Neural cell (in vitro differentiated cells): ENCODE data around the gene PTPRS.

Experiments used
- CTCF ChIP-seq: fragments of 450-650 bp; IDR thresholded peaks from 2 replicates; pipeline ENCODE4 v1.5.1; 2014; ENCODE audit warnings: antibody characterized with exemption, mild to moderate bottlenecking, moderate library complexity; ENCODE audit not compliant: poor library complexity, severe bottlenecking
- EZH2 ChIP-seq: fragments of 200-600, 300-800 bp; shearing (Covaris generic), sonication (generic); IDR thresholded peaks from 2 replicates; pipeline ENCODE4 v1.6.1; 2014; ENCODE audit warnings: antibody characterized with exemption, low read length, borderline replicate concordance, mild to moderate bottlenecking; ENCODE audit not compliant: insufficient read depth, poor library complexity, severe bottlenecking
- MXI1 ChIP-seq: fragments of 450-650 bp; conservative IDR thresholded peaks from 2 replicates; pipeline ENCODE4 v1.6.1; 2014; ENCODE audit warnings: antibody characterized with exemption, mild to moderate bottlenecking; ENCODE audit not compliant: poor library complexity, severe bottlenecking
- POLR2AphosphoS5 ChIP-seq: IDR thresholded peaks from 2 replicates; pipeline ENCODE4 v1.6.1; 2012
- RAD21 ChIP-seq: fragments of 450-650 bp; conservative IDR thresholded peaks from 2 replicates; pipeline ENCODE4 v1.6.1; 2014; ENCODE audit warnings: antibody characterized with exemption, mild to moderate bottlenecking, moderate library complexity
- SMC3 ChIP-seq: fragments of 450-650 bp; conservative IDR thresholded peaks from 2 replicates; pipeline ENCODE4 v1.6.1; 2014; ENCODE audit warnings: antibody characterized with exemption, mild to moderate bottlenecking, moderate library complexity; ENCODE audit not compliant: poor library complexity

DNA sequence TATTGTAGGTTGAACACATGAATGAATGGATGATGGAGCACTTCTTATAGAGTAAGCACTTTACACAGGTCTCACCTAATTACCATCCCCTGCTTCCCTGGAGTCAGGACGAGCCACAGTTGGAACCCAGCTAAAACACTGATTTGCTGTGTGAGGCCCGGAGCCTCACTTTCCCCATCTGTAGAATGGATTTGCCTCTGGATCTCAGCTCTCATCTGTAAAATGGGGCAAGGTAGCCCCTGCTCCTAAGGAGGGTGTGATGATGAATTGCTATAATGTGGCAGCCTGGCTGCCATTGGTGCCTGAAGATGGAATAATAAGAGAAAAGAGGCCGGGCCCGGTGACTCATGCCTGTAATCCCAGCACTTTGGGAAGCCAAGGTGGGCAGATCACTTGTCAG, 1.4 kb upstream of the PTPRS start:
- TF ChIP-seq CTCF, result no peak
- TF ChIP-seq POLR2AphosphoS5, result no peak
- TF ChIP-seq RAD21, result no peak
- no peak for TF ChIP-seq EZH2
- TF ChIP-seq MXI1, result no peak
- no peak for TF ChIP-seq SMC3
